Eye (tissue), 1 donor: ENCODE measurements around the gene GTF2IRD1.
A peak's percentile ranks its signal among the peaks of the same experiment; 100 is the strongest.
"Not testable (repeated sequence)": the region's sequence is repeated elsewhere in the genome, so short reads cannot be mapped to it uniquely, and the experiment has no call there.

Experiments
- DNase-seq: peaks from one replicate; pipeline ENCODE4 v3.0.0-alpha.2; 2015

Gene GTF2IRD1

DNA sequence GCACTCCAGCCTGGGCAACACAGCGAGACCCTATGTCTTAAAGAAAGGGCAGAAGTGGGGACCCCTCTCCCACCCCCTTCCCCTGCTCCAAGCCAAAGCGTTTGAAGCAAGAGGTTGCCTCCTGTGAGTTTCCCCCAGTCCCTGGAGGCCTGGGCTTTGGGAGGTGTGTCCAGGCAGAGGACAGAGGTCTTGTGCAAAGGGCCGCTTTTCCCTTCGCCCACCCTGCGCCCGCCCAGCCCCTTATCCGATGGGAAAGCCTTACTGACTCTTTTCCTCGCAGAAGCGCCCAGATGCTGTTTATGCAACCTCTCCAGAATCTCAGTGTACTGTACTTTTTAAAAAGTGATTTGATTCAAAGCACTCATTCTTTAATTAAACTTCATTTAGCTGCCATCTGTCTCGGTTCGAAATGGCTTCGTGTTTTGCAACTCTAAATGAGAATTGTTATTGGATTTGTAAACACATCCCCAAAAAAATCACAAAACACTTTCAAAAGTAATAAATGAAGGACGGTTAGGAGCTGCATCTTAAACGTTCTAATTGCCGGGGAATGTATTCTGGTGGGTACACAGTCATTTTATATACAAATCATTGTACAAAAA lies 153.3 kb downstream of the GTF2IRD1 start:
- no peak for DNase-seq

DNA sequence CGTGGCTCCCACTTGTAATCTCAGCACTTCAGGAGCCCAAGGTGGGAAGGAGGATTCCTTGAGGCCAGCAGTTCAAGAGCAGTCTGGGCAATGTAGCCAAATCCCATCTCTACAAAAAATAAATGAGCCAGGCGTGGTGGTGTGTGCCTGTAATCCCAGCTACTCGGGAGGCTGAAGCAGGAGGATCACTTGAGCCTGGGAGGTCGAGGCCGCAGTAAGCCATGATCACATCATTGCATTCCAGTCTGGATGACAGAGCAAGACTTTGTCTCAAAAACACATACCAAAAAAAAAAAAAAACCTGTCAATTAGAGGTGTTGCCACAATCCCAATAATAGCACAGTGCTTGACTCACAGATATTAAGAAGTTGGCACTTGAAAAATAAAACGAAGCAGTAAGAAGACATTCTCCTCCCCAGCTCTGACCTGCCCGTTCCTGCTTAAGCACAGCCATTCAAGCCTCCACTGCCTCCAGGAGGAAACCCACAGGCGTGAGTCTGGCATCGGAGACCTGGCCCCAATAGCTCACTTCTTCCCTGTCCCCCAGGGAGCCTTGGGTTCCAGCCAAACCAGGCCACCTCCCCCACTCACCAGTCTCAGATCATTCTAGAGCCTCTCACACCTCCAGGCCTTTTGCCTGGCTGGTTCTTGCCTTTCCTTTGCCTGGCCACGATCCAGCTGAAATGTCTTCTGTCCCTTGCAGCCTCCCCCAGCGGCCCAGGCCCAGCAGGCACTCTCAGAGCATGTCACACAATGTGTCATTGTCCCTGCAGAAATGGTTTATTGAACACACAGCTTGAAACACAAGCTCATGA lies 158.5 kb downstream of the GTF2IRD1 start:
- DNase-seq: peak; percentile 58

DNA sequence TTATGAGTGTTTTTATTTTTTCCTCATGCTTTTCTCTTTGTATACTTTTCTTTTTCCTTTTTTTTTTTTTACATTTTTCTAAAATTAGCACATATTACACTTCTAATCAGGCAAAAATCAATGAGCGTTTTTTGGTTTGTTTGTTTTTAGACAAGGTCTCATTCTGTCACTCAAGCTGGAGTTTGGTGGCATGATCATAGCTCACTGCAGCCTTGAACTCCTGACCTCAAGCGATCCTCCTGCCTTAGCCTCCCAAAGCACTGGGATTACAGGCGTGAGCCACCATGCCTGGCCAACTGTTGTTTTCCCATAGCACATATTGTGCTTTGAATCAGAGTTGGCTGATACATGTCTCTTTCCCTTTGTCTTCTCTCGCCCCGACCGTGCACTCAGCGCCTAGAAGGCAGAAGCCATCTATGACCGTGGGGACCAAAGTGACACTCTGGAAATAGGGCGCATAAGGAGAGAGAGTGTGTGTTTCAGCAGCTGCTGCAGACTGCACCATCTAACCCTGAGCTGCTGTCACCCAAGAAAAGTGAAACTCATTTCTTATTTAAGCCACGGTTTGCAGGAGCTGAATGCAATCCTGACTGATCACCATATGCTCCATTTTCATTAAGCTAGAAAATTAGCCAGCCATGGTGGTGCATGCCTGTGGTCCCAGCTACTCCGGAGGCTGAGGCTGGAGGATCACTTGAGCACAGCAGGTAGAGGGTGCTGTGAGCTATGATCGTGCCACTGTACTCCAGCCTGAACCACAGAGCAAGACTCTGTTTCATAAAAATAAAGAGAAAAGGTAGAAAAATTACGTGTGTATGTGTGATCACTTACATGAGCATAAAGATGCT lies 162.5 kb downstream of the GTF2IRD1 start:
- peak; percentile 35 for DNase-seq

DNA sequence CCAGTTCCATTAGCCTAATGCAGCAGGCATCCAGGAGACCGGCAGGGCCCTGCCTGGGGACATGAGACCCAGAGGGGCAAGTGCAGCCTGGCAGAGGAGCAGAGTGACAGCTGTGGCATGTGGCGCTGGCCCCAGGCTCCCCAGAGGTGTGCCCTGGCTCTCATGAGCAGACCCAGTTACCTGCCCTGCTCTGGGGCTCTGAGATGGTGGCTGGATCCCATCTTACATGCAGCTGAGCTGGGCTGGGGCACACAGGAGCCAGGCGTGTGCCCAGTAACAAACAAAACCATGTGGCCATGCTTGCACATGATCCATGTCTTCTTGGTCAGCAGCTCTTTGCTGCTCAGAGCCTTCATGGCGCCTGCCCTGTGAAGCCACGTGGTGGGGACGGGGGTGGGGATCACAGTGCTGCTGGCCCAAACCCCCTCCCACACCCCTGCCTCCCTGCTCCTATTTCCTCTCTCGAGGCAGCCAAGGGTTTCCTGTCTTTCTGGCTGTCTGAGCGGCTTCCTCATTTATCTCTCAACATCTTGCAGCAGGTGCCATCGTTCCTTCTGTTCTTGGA lies 163.6 kb downstream of the GTF2IRD1 start:
- peak; percentile 47 for DNase-seq

DNA sequence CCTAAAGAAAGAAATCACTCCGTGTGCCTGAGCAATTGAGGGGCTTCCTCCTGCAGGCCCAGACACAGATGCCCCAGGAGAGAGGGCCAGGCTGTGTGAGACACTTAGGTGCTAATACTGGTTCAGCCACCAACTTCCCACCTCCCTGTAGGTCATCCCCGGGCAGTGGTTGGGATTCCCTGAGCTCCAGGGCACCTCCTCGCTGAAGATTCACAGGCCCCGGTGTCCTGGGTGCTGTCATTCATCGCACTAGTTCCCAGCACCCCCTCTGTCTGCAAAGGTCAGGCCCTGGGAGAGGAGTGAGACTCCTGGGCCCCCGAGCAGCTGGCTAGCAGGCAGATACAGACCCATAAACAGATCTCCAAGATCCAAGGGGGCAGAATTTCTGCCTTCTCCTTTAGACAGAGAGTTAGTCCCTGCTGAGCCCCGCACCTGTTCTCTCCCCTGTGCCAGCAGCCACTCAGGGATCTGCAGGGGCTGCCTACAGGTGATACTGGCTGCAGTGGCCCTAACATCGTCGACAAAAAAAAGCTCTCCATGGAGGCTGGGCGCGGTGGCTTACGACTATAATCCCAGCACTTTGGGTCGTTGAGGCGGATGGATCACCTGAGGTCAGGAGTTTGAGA lies 165.6 kb downstream of the GTF2IRD1 start:
- DNase-seq: no peak

DNA sequence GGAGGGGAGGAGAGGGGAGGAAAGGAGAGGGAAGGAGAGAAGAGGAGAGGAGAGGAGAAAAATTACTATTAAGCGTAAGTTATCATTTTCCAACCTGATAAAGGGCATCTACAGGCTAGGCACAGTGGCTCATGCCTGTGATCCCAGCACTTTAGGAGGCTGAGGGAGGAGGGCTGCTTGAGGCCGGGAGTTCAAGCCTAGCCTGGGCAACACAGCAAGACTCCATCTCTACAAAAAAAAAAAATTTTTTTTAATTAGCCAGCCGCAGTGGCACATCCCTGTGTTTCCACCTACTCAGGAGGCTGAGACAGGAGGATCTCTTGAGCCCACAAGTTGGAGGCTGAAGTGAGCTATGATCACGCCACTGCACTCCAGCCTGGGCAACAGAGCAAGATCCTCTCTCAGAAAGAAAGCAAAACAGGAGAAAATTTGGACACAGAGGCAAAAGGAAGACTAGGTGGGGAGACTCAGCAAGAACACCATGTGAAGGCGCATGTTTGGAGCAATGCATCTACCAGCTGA lies 168.6 kb downstream of the GTF2IRD1 start:
- DNase-seq: no peak

DNA sequence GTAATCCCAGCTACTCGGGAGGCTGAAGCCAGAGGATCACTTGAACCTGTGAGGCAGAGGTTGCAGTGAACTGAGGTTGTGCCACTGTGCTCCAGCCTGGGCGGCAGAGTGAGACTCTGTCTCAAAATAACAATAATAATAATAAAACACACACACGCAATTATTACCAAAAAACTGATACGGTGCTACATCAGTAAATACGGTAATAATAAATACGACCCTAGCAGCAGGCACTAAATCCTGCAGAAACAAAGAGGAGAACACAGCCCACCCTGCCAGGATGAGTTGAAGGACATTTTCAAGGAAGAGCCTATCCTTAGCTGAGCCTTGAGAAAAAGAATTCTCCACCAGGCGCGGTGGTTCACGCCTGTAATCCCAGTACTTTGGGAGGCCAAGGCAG lies 169.4 kb downstream of the GTF2IRD1 start:
- no peak for DNase-seq

DNA sequence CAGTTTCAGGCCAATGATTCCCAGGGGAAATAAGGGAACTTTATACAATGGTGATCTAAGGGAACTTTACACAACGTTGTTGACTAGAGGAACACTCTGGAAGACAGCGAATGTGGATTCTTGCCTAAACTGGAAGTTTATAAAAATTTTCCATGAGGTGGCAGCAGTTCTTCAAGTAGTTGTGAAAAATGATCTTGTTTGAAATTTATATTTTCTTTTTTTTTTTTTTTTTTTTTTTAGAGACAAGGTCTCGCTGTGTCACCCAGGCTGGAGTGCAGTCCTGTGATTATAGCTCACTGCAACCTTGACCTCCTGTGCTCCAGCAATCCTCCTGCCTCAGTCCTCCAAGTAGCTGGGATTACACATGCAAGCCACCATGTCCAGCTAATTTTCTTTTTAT lies 171.7 kb downstream of the GTF2IRD1 start:
- peak; percentile 53 for DNase-seq

DNA sequence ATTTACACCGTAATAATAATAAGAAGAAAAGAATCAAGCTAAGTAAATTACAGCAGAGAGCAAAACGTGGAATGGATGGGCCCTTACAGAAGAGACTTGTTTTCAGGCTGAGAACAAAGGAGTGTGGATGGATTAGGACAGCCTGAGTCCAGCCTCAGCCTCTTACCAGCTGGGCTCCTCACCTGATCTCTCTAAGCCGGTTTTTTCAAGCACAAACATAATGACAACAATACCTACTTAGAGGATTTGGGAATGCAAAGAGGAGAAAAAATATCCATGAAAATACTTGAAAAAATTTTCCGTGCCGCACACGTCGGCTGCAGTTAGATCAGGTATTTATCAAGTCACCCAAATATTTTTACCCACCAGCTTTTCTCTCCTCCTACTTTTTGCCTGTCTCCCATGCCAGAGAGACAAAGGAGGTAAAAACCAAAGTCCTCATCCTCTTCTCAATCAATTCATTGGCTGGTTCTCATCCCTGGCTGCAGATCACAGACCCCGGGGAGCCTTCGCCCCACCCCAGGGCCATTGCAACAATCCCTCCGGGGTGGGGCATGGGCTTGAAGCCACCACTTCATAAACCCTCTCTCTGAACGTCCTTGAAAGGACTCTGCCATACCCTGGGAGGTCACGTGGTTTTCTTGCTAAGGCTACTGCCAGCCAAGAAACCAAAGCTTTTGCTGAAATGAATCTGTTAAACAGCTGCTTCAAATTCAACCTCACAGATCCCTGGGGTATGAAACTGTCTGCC lies 174.1 kb downstream of the GTF2IRD1 start:
- peak; percentile 85 for DNase-seq

DNA sequence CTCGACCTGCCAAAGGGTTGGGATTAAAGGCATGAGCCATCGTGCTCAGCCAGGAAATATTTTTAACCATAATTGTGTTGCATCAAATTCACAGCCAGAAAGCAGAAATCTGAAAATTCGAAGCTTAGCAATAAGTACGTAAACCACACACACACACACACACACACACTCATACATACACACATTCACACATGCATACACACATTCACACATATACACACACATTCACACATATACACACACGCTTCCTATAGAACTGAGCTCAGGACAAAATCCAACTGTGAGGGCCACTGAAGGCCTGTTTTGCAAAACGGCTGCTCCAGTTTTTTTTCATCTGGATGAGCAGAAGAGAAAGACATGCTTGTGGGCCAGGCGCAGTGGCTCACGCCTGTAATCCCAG lies 178.8 kb downstream of the GTF2IRD1 start:
- DNase-seq: no peak

DNA sequence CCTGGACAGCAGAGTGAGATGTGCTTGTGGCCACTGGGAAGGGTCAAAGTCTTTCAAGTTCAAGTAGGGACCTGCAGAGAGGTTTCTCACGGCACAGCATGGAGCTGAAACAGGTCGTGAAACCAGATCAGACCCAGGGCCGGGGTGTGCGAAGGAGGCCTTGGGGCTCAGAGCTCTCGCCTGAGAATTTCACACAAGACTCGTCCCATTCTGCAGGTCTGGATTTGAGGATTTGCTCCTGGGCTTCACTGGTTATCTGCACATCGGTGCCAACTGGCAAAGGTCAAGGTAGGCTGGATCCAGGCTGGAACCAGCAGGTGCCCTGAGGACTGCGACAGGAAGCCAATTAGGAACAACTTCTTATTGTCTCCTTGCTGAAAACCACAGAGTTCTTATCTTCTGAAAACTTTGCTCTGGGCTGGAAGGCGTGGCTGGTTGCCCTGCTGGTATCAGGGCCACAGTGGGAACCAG lies 179.8 kb downstream of the GTF2IRD1 start:
- DNase-seq: no peak

DNA sequence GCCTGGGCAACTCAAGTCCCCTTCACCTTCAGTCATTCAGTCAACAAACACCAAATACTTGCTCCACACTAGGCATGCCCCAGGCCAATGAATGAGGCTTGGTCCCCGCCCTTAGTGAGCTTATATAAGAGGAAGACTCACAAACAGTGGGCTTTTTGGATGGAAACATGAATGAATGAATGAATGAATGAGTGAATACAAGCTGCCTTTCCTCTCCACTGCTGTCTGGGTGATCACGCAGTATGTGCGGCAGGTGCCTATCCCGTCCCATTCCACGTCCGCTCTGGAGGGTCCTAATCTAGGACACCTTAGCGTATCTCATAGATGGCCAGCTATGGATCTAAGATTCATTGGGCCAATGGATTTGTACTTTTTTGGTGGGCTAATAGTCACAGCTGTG lies 184.0 kb downstream of the GTF2IRD1 start:
- DNase-seq: no peak

DNA sequence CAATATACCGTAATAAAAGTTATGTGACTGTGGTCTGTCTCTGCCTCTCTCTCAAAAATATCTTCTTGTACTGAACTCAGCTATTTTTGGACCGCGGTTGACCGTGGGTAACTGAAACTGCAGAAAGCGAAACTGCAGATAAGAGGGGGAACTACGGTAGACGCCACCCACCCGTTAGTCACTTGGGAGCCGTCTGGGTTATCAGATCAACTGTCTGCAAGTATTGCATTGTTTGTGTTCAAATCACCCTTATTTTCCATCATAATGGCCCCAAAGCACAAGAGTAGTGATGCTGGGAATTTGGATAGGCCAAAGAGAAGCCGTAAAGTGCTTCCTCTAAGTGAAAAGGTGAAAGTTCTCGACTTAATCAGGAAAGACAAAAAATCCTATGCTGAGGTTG lies 196.3 kb downstream of the GTF2IRD1 start:
- not testable (repeated sequence) for DNase-seq

DNA sequence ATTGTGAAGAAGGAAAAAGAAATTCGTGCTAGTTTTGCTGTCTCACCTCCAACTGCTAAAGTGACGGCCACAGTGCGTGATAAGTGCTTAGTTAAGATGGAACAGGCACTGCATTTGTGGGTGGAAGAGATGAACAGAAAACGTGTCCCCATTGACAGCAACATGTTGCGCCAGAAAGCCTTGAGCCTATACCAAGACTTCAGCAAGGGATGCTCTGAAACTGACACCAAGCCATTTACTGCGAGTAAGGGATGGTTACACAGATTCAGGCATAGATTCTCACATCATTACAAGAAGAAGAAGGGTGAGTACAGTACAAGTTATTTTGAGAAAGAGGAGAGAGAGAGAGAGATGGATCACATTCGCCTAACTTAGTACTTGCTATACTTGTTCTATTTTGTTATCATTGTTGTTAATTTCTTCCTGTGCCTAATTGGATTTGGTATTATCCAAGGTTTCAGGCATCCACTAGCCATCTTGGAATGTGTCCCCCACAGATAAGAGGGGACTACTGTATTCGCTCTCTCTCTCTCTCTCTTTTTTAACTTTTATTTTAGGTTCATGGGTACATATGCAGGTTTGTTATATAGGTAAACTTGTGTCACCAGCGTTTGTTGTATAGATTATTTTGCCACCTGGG lies 196.9 kb downstream of the GTF2IRD1 start:
- DNase-seq: not testable (repeated sequence)

DNA sequence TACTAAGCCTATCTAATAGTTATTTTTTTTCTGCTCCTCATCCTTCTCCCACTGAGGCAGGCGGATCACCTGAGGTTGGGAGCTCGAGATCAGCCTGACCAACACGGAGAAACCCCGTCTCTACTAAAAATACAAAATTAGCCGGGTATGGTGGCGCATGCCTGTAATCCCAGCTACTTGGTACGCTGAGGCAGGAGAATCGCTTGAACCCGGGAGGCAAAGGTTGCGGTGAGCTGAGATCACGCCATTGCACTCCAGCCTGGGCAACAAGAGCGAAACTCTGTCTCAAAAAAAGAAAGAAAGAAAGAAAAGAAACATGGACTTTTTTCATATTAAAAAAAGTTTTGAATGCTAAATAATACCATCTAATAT lies 197.4 kb downstream of the GTF2IRD1 start:
- DNase-seq: not testable (repeated sequence)
